Esophagus squamous epithelium (tissue), 5 donors: Measurements from ENCODE around the gene PRTG. TPM values are rescaled to one million over a fixed set of nuclear protein-coding genes. Genes with fewer than 3 reads are reported as not detected.
"Not testable (repeated sequence)": the region's sequence is repeated elsewhere in the genome, so short reads cannot be mapped to it uniquely, and the experiment has no call there.

Experiments used
- DNase-seq: peaks from one replicate; lab custom pipeline; 2025; lab: John Stamatoyannopoulos, UW
- H3K27ac ChIP-seq, 4 donors: fragments of 200-600 bp; sonication (generic); one replicate each; pipeline ENCODE4 v1.5.1; 2016 to 2019; ENCODE audit warnings: mild to moderate bottlenecking in 1 of 4
- H3K27me3 ChIP-seq, 4 donors: fragments of 200-600 bp; sonication (generic); 1 replicate in 3 of 4; 2 replicates in 1 of 4; pipeline versions ENCODE4 v1.5.1 to v1.6.0; 2017 to 2021; ENCODE audit warnings: antibody characterized with exemption in 1 of 4
- H3K36me3 ChIP-seq, 3 donors: fragments of 200-600 bp; sonication (generic); one replicate each; pipeline ENCODE4 v1.5.1; 2016 to 2019
- H3K4me1 ChIP-seq, 3 donors: fragments of 200-600 bp; sonication (generic); one replicate each; pipeline ENCODE4 v1.5.1; 2017 to 2019
- H3K4me3 ChIP-seq, 4 donors: fragments of 200-600 bp; sonication (generic); 1 replicate in 3 of 4; 2 replicates in 1 of 4; pipeline ENCODE4 v1.5.1; 2016 to 2019; ENCODE audit warnings: mild to moderate bottlenecking in 2 of 4, moderate library complexity in 1 of 4
- H3K9me3 ChIP-seq, 3 donors: fragments of 200-600 bp; sonication (generic); one replicate each; pipeline ENCODE4 v1.5.1; 2016 to 2019
- POLR2A ChIP-seq, 4 donors: fragments of 450-650 bp; IDR thresholded peaks; one replicate each; pipeline ENCODE4 v1.6.1; 2017; ENCODE audit warnings: antibody characterized with exemption in 4 of 4, mild to moderate bottlenecking in 4 of 4, moderate library complexity in 3 of 4
- WGBS, 2 donors: methylation state at CpG; one replicate each; pipeline ENCODE4 v1.1.5; 2018; 5-methylcytosine and 5-hydroxymethylcytosine counted together
- intact Hi-C: fragments of 100-400 bp; cut with DNase I; formaldehyde crosslinking; loops from one replicate; pipeline ENCODE4 v1.15.0; 2022
- total RNA-seq, 4 donors: library from RNA; depleted of rRNA; stranded (reverse); fragments of >200 nt; gene quantifications; one replicate each; pipeline ENCODE4 v1.1.0, GENCODE V29; 2016
- TF ChIP-seq, protein P1 (sequence below), 6 experiments: fragments of 450-650 bp in 4 of 6; fragments of 200-600 bp in 2 of 6; sonication (generic) in 2 of 6; IDR thresholded peaks; one replicate each; pipeline ENCODE4 v1.5.1; 2016 to 2019; ENCODE audit warnings: antibody characterized with exemption in 6 of 6, mild to moderate bottlenecking in 4 of 6, moderate library complexity in 4 of 6
- donor health status: DM: yes; HTN: yes; CAD: no.

The PRTG gene
- total RNA-seq, 4 donors from 2014 or later: 0.04 to 1.3 (median 0.15) TPM

DNA sequence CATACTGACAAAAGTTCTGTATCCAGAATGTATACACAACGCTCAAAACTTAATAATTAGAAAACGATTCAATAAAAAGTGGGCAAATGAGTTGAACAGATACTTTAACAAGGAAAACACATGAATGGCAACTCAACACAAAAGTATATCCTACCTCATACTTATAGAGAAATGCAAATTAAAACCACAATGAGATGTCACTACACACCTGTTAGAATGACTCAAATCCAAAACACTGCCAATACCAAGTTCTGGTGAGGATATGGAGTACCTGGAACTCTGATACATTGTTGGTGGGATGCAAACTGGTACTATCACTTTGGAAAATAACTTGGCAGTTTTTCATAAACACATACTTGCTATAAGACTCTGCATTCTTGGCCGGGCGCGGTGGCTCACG, 42.1 kb downstream of the PRTG start:
- Histone ChIP-seq H3K27ac (no peak overlapping the region), H3K9me3 (no peaks in the 10 kb centered on the region), H3K27me3 (peaks cover 0 to 7% (median 0%) of the 10 kb centered on the region in 4 donors), H3K4me1 (no peaks in the 10 kb centered on the region), H3K36me3 (no peaks in the 10 kb centered on the region), H3K4me3 (no peak overlapping the region)
- intact Hi-C loops: no loop called here
- TF ChIP-seq, protein P1, sequence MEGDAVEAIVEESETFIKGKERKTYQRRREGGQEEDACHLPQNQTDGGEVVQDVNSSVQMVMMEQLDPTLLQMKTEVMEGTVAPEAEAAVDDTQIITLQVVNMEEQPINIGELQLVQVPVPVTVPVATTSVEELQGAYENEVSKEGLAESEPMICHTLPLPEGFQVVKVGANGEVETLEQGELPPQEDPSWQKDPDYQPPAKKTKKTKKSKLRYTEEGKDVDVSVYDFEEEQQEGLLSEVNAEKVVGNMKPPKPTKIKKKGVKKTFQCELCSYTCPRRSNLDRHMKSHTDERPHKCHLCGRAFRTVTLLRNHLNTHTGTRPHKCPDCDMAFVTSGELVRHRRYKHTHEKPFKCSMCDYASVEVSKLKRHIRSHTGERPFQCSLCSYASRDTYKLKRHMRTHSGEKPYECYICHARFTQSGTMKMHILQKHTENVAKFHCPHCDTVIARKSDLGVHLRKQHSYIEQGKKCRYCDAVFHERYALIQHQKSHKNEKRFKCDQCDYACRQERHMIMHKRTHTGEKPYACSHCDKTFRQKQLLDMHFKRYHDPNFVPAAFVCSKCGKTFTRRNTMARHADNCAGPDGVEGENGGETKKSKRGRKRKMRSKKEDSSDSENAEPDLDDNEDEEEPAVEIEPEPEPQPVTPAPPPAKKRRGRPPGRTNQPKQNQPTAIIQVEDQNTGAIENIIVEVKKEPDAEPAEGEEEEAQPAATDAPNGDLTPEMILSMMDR (IDR thresholded peaks at IDR 0.05): no peak
- no peak for TF ChIP-seq POLR2A (IDR thresholded peaks at IDR 0.05)
- WGBS, 2 donors: 85 to 87% methylated on average over 6 of the region's 6 CpGs
- DNase-seq: no peak

DNA sequence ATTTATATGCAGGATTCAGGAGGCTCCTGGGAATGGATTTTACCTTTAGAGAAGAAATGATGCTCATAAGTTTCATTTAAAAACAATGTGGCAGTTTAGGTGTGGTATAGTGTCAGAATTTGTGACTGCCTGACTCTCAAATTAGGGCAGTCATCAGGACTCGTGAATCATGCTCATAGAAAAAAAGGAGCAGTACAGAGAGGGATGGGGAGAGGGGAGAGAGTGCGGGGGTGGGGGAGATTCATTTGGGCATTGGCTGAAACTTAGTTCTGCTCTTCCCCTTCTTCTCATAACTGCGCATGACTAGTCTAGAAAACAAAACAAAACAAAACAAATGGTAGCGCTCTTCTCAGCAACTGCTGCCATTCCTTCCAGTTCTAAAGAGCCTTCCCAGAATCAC, 44.3 kb downstream of the PRTG start:
- intact Hi-C loops: no loop called here
- no peak overlapping the region for H3K27ac ChIP-seq
- WGBS, 2 donors: 75 to 79% methylated on average over 4 of the region's 4 CpGs
- TF ChIP-seq POLR2A (IDR thresholded peaks at IDR 0.05): no peak
- H3K36me3 ChIP-seq: no peaks in the 10 kb centered on the region
- H3K9me3 ChIP-seq: no peaks in the 10 kb centered on the region
- H3K4me3 ChIP-seq: no peak overlapping the region
- no peaks in the 10 kb centered on the region for H3K4me1 ChIP-seq
- peaks cover 0 to 7% (median 0%) of the 10 kb centered on the region in 4 donors for H3K27me3 ChIP-seq
- no peak for DNase-seq

DNA sequence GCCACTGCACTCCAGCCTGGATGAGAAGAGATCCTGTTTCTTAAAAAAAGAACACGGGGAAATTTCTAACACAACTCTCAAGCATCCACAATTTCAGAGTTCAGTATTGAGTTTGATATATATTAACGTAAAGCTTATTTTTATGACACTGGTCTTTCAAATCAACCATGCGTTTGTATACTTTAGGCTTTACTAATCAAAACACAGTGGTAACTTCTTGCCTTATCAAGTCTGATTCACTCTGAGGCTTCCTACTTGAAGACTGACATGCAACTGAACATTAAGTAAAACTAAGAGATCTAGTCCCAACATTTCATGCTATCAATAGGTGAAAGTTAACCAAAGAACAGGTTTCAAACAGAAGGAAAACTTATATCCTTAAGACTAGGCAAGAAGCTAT, 46.7 kb downstream of the PRTG start:
- 70 to 85% methylated on average over 3 of the region's 3 CpGs for WGBS, 2 donors
- H3K4me1 ChIP-seq: no peaks in the 10 kb centered on the region
- no peaks in the 10 kb centered on the region for H3K9me3 ChIP-seq
- no peak for DNase-seq
- H3K27ac ChIP-seq: no peak overlapping the region
- TF ChIP-seq, protein P1 (IDR thresholded peaks at IDR 0.05): no peak
- no peak for TF ChIP-seq POLR2A (IDR thresholded peaks at IDR 0.05)
- H3K27me3 ChIP-seq: peaks cover 0 to 7% (median 0%) of the 10 kb centered on the region in 4 donors
- intact Hi-C loops: no loop called here
- H3K36me3 ChIP-seq: no peaks in the 10 kb centered on the region
- H3K4me3 ChIP-seq: no peak overlapping the region

DNA sequence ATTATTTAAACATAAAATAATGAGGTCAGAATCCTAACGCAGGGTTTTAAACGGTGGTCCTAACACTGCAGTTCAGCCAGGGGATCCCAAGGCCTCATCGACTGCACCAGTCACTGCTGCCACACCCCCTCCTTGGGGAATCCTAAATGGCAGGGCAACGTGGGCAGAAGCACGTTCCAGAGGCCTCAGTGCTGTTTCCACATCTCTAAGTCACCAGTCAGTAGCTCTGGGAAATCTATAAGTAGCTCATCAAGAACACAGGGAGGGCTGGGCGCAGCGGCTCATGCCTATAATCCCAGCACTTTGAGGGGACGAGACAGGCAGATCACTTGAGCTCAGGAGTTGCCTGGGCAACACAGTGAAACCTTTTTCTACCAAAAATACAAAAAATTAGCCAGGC, 47.5 kb downstream of the PRTG start:
- H3K36me3 ChIP-seq: no peaks in the 10 kb centered on the region
- DNase-seq: no peak
- no peaks in the 10 kb centered on the region for H3K9me3 ChIP-seq
- WGBS, 2 donors: 66 to 86% methylated on average over 8 of the region's 8 CpGs
- no peak for TF ChIP-seq POLR2A (IDR thresholded peaks at IDR 0.05)
- TF ChIP-seq, protein P1 (IDR thresholded peaks at IDR 0.05): no peak
- H3K4me3 ChIP-seq: no peak overlapping the region
- no peak overlapping the region for H3K27ac ChIP-seq
- no peaks in the 10 kb centered on the region for H3K4me1 ChIP-seq
- peaks cover 0 to 7% (median 0%) of the 10 kb centered on the region in 4 donors for H3K27me3 ChIP-seq
- intact Hi-C loops: no loop called here

DNA sequence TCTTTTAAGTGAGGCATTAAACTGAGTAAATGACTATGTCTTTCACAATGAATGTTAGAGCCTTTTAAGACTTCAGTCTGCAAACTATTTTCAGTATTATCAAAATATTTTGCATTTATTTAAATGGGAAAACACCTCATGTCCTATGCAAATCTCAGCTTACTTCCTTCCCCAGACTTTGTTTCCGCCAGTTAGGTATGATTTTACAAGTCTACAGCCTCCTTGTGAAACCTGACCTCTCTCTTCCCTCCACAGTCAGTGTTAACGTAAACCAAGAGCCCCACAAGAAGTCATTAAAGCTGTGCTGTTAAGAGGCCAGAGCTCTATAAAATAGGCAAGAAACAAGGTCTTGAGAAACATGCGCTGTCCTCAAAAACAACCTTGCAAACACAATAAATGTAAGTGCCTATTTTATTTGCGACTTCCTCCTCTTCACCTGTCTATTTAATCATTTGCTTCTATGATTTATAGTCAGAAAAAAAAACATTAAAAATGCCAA, 48.3 kb downstream of the PRTG start:
- H3K4me1 ChIP-seq: no peaks in the 10 kb centered on the region
- TF ChIP-seq, protein P1 (IDR thresholded peaks at IDR 0.05): no peak
- intact Hi-C loops: no loop called here
- H3K36me3 ChIP-seq: no peaks in the 10 kb centered on the region
- no peak for DNase-seq
- peaks cover 0 to 7% (median 0%) of the 10 kb centered on the region in 4 donors for H3K27me3 ChIP-seq
- H3K27ac ChIP-seq: no peak overlapping the region
- H3K4me3 ChIP-seq: no peak overlapping the region
- H3K9me3 ChIP-seq: no peaks in the 10 kb centered on the region
- 53 to 54% methylated on average over 4 of the region's 4 CpGs for WGBS, 2 donors

DNA sequence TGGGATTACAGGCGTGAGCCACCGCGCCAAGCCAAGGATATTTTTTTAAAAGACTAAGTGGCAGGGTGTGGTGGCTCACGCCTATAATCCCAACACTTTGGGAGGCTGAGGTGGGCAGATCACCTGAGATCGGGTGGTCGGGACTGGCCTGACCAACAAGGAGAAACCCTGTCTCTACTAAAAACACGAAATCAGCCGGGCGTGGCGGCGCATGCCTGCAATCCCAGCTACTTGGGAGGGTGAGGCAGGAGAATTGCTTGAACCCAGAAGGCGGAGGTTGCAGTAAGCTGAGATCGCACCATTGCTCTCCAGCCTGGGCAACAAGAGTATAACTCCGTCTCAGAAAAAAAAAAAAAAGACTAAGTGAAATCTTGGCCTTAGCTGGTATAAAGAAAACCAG, 49.8 kb downstream of the PRTG start:
- DNase-seq, H3K36me3 ChIP-seq, H3K27me3 ChIP-seq, H3K9me3 ChIP-seq, H3K4me1 ChIP-seq, H3K27ac ChIP-seq, intact Hi-C loops, H3K4me3 ChIP-seq: not testable (repeated sequence)
- 94 to 95% methylated on average over 5 to 12 of the region's 14 CpGs for WGBS, 2 donors
